SK-N-SH treated with all-trans-retinoic acid at 6 μM for 48 hours (cell line): ENCODE results near the gene PHYHIPL.

Experiments
- ATAC-seq: fragments of 200-7000 bp; cut with Tn5 transposase; 3 replicates; pipeline ENCODE4 v1.9.1; 2020; ENCODE audit warnings: mild to moderate bottlenecking, moderate library complexity
- ARNTL ChIP-seq: fragments of 450-650 bp; formaldehyde crosslinking; IDR thresholded peaks from 2 replicates; pipeline ENCODE4 v1.5.0; 2020; ENCODE audit warnings: low read depth, mild to moderate bottlenecking, moderate library complexity, borderline replicate concordance
- BACH2 ChIP-seq: fragments of 250-450 bp; sonication (Bioruptor Pico); IDR thresholded peaks from 2 replicates; pipeline ENCODE4 v1.9.0; 2021; ENCODE audit warnings: mild to moderate bottlenecking, borderline replicate concordance
- CSDC2 ChIP-seq: fragments of 250-450 bp; sonication (Bioruptor Pico); IDR thresholded peaks from 2 replicates; pipeline ENCODE4 v1.5.0; 2020; ENCODE audit warnings: mild to moderate bottlenecking, moderate library complexity
- CSRNP3 ChIP-seq: fragments of 250-450 bp; sonication (Bioruptor Pico); IDR thresholded peaks from 2 replicates; pipeline ENCODE4 v1.5.1; 2021; ENCODE audit warnings: mild to moderate bottlenecking, moderate library complexity
- GLIS3 ChIP-seq: fragments of 250-450 bp; sonication (Bioruptor Pico); IDR thresholded peaks from 2 replicates; pipeline ENCODE4 v1.5.0; 2020; ENCODE audit warnings: mild to moderate bottlenecking, moderate library complexity
- ISL1 ChIP-seq: fragments of 250-450 bp; sonication (Bioruptor Pico); IDR thresholded peaks from 2 replicates; pipeline ENCODE4 v2.1.2; 2022; ENCODE audit warnings: mild to moderate bottlenecking, moderate library complexity
- OSR1 ChIP-seq: fragments of 250-450 bp; sonication (Bioruptor Pico); IDR thresholded peaks from 2 replicates; pipeline ENCODE4 v1.8.0; 2022; ENCODE audit warnings: moderate library complexity, mild to moderate bottlenecking, inconsistent platforms
- POU6F1 ChIP-seq: fragments of 250-450 bp; sonication (Bioruptor Pico); IDR thresholded peaks from 2 replicates; pipeline ENCODE4 v1.8.0; 2021; ENCODE audit warnings: low read depth, mild to moderate bottlenecking, moderate library complexity, borderline replicate concordance
- RARB ChIP-seq: fragments of 250-450 bp; sonication (Bioruptor Pico); IDR thresholded peaks from 2 replicates; pipeline ENCODE4 v1.8.0; 2021; ENCODE audit warnings: mild to moderate bottlenecking, moderate library complexity
- TCF4 ChIP-seq: fragments of 250-450 bp; sonication (Bioruptor Pico); IDR thresholded peaks from 2 replicates; pipeline ENCODE4 v1.8.0; 2021; ENCODE audit warnings: mild to moderate bottlenecking, moderate library complexity, borderline replicate concordance
- TOX ChIP-seq: fragments of 250-450 bp; sonication (Bioruptor Pico); IDR thresholded peaks from 2 replicates; pipeline ENCODE4 v1.8.0; 2021; ENCODE audit warnings: mild to moderate bottlenecking, moderate library complexity, borderline replicate concordance
- TSHZ2 ChIP-seq: fragments of 250-450 bp; sonication (Bioruptor Pico); IDR thresholded peaks from 2 replicates; pipeline ENCODE4 v1.5.0; 2020; ENCODE audit warnings: mild to moderate bottlenecking, moderate library complexity
- ZC3H10 ChIP-seq: fragments of 250-450 bp; sonication (Bioruptor Pico); IDR thresholded peaks from 2 replicates; pipeline ENCODE4 v1.5.1; 2021; ENCODE audit warnings: mild to moderate bottlenecking, moderate library complexity
- ZFP3 ChIP-seq: fragments of 250-450 bp; sonication (Bioruptor Pico); IDR thresholded peaks from 2 replicates; pipeline ENCODE4 v1.5.0; 2020; ENCODE audit warnings: mild to moderate bottlenecking, moderate library complexity
- ZFP30 ChIP-seq: fragments of 450-650 bp; formaldehyde crosslinking; IDR thresholded peaks from 2 replicates; pipeline ENCODE4 v1.5.0; 2022; ENCODE audit warnings: mild to moderate bottlenecking, moderate library complexity
- ZNF565 ChIP-seq: fragments of 450-650 bp; formaldehyde crosslinking; conservative IDR thresholded peaks from 2 replicates; pipeline ENCODE4 v1.5.0; 2020; ENCODE audit warnings: low read depth, mild to moderate bottlenecking, moderate library complexity
- ZNF70 ChIP-seq: fragments of 450-650 bp; formaldehyde crosslinking; IDR thresholded peaks from 2 replicates; pipeline ENCODE4 v1.5.0; 2020; ENCODE audit warnings: mild to moderate bottlenecking, moderate library complexity
- ZNF8 ChIP-seq: fragments of 450-650 bp; formaldehyde crosslinking; IDR thresholded peaks from 2 replicates; pipeline ENCODE4 v1.5.0; 2020; ENCODE audit warnings: mild to moderate bottlenecking, moderate library complexity
- TF ChIP-seq, protein P1 (sequence below): fragments of 250-450 bp; sonication (Bioruptor Pico); IDR thresholded peaks from 2 replicates; pipeline ENCODE4 v1.5.1; 2020; ENCODE audit warnings: low read depth, mild to moderate bottlenecking, moderate library complexity
- TF ChIP-seq, protein P2 (sequence below): fragments of 250-450 bp; sonication (Bioruptor Pico); IDR thresholded peaks from 2 replicates; pipeline ENCODE4 v1.8.0; 2020; ENCODE audit warnings: mild to moderate bottlenecking, moderate library complexity, borderline replicate concordance

Gene PHYHIPL

DNA sequence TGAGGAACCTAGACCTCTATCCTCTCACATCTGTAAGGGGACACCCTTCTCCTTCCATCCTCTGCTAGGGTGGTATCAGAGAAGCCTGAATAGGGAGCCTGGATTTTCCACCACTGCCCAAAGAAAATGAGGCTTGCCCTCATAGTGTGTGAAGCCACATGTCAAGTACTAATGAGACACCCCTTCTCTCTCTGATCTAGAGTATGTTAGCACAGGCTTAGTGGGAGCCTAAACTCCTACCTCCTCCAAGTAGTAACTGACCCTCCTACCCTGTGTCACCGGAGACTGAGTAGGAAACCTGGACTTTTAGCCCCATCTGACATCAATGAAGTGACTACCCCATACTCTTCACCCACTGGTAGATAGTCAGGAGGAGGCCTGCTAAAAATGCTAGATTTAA lies 65.6 kb downstream of the PHYHIPL start:
- TF ChIP-seq ZNF70 (no peak), ZC3H10 (no peak), BACH2 (no peak)
- ATAC-seq = no peak

DNA sequence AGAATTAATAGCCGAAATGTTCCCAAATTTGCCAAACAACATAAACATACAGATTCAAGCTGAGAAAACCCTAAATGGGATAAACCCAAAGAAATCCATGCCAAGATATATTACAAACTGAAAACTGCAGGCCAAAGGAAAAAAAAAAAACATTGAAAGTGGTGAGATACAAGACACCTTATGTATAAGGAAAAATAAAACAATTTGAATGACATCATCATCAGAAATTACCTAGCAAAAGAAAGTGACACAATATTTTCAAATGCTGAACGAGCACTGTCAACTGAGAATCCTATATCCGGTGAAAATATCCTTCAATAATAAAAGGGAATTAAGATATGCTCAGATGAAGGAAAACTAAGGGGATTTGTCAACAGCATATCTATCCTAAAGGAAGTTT lies 66.5 kb downstream of the PHYHIPL start:
- no peak for ATAC-seq
- TF ChIP-seq ZFP30 (CRISPR knock-in tag) (no peak), GLIS3 (CRISPR knock-in tag) (no peak), ZFP3 (CRISPR knock-in tag) (no peak), CSDC2 (CRISPR knock-in tag) (no peak), ZNF8 (no peak), TCF4 (CRISPR knock-in tag) (no peak), CSRNP3 (no peak), ZC3H10 (no peak), ZNF565 (no peak), ARNTL (CRISPR knock-in tag) (no peak), ISL1 (CRISPR knock-in tag) (no peak), RARB (CRISPR knock-in tag) (no peak), ZNF70 (no peak), OSR1 (CRISPR knock-in tag) (no peak), TOX (CRISPR knock-in tag) (no peak), TSHZ2 (no peak), POU6F1 (CRISPR knock-in tag) (no peak)
- TF ChIP-seq, protein P1, sequence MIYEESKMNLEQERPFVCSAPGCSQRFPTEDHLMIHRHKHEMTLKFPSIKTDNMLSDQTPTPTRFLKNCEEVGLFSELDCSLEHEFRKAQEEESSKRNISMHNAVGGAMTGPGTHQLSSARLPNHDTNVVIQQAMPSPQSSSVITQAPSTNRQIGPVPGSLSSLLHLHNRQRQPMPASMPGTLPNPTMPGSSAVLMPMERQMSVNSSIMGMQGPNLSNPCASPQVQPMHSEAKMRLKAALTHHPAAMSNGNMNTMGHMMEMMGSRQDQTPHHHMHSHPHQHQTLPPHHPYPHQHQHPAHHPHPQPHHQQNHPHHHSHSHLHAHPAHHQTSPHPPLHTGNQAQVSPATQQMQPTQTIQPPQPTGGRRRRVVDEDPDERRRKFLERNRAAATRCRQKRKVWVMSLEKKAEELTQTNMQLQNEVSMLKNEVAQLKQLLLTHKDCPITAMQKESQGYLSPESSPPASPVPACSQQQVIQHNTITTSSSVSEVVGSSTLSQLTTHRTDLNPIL (CRISPR knock-in tag) = no peak
- TF ChIP-seq, protein P2, sequence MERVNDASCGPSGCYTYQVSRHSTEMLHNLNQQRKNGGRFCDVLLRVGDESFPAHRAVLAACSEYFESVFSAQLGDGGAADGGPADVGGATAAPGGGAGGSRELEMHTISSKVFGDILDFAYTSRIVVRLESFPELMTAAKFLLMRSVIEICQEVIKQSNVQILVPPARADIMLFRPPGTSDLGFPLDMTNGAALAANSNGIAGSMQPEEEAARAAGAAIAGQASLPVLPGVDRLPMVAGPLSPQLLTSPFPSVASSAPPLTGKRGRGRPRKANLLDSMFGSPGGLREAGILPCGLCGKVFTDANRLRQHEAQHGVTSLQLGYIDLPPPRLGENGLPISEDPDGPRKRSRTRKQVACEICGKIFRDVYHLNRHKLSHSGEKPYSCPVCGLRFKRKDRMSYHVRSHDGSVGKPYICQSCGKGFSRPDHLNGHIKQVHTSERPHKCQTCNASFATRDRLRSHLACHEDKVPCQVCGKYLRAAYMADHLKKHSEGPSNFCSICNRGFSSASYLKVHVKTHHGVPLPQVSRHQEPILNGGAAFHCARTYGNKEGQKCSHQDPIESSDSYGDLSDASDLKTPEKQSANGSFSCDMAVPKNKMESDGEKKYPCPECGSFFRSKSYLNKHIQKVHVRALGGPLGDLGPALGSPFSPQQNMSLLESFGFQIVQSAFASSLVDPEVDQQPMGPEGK (CRISPR knock-in tag) = no peak

- no peak for ATAC-seq
- TF ChIP-seq RARB (CRISPR knock-in tag) (no peak), GLIS3 (CRISPR knock-in tag) (no peak), CSRNP3 (no peak), TCF4 (CRISPR knock-in tag) (no peak), ZFP30 (CRISPR knock-in tag) (no peak), ISL1 (CRISPR knock-in tag) (no peak), ZNF8 (no peak), TSHZ2 (no peak)
Measured at GRCh38 chr10:59243611-59244195, 67.3 kb downstream of the PHYHIPL start.
